Hair follicular keratinocyte (primary cell): ENCODE data around the gene KCNH6. TPM values are rescaled to one million over a fixed set of nuclear protein-coding genes. Genes with fewer than 3 reads are reported as not detected.

Source experiments
- total RNA-seq: library from RNA; depleted of rRNA; stranded (reverse); fragments of >200 nt; gene quantifications from 2 replicates; pipeline ENCODE4 v1.2.3, GENCODE V29; 2015

The KCNH6 gene, protein sequence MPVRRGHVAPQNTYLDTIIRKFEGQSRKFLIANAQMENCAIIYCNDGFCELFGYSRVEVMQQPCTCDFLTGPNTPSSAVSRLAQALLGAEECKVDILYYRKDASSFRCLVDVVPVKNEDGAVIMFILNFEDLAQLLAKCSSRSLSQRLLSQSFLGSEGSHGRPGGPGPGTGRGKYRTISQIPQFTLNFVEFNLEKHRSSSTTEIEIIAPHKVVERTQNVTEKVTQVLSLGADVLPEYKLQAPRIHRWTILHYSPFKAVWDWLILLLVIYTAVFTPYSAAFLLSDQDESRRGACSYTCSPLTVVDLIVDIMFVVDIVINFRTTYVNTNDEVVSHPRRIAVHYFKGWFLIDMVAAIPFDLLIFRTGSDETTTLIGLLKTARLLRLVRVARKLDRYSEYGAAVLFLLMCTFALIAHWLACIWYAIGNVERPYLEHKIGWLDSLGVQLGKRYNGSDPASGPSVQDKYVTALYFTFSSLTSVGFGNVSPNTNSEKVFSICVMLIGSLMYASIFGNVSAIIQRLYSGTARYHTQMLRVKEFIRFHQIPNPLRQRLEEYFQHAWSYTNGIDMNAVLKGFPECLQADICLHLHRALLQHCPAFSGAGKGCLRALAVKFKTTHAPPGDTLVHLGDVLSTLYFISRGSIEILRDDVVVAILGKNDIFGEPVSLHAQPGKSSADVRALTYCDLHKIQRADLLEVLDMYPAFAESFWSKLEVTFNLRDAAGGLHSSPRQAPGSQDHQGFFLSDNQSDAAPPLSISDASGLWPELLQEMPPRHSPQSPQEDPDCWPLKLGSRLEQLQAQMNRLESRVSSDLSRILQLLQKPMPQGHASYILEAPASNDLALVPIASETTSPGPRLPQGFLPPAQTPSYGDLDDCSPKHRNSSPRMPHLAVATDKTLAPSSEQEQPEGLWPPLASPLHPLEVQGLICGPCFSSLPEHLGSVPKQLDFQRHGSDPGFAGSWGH
- not detected in 2 replicates for total RNA-seq

DNA sequence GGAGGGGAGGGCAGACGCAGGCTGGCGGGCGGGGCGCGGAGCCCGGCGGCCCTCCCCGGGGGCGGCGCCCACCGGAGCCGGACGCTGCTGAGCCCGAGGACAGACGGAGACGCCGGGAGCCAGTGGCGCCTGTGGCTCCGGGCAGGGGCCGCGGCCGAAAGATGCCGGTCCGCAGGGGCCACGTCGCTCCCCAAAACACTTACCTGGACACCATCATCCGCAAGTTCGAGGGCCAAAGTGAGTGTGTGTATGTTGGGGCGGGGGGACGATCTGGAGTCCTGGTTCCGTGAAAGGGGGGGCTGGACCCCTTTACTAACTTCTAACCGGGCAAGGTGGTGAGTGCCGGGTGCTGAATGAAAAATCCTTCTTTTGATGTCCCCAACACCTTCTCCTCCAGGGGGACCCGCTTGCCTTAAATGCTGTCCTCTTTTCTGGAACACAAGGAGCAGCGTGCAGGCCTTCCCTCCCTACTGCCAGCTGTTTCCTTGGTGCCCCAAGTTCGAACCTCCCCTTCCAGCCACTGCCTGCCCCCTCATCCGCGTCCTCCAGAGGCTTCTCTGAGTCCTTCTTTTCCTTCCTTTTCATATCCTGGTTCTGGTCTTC is at the start of gene KCNH6:
Gene KCNH6 (plus strand): TSS at position 106 of the 603 bp plus-strand sequence. CDS start 56 bp downstream, at position 162.

DNA sequence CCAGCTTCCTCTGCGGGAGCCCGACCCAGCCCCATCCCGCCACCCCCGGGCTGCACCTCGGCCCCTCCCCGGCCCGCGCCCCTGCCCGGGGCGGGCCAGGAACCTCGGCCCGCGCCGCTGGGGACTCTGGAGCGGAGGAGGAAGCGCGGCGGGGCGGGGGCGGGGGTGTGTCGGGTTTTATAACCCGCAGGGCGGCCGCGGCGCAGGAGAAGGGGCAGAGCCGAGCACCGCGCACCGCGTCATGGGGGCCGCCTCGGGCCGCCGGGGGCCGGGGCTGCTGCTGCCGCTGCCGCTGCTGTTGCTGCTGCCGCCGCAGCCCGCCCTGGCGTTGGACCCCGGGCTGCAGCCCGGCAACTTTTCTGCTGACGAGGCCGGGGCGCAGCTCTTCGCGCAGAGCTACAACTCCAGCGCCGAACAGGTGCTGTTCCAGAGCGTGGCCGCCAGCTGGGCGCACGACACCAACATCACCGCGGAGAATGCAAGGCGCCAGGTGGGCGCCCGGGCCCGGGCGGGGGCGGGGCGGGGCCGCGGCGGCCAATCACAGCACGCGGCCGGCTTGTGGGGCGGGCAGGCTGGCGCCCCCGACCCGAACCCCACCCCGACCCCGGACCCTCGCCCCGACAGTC is 46.2 kb upstream of the KCNH6 start, which contains the start of gene ACE:
Gene ACE (plus strand): TSS at position 208 of the 626 bp plus-strand sequence. CDS start 34 bp downstream, at position 242.

DNA sequence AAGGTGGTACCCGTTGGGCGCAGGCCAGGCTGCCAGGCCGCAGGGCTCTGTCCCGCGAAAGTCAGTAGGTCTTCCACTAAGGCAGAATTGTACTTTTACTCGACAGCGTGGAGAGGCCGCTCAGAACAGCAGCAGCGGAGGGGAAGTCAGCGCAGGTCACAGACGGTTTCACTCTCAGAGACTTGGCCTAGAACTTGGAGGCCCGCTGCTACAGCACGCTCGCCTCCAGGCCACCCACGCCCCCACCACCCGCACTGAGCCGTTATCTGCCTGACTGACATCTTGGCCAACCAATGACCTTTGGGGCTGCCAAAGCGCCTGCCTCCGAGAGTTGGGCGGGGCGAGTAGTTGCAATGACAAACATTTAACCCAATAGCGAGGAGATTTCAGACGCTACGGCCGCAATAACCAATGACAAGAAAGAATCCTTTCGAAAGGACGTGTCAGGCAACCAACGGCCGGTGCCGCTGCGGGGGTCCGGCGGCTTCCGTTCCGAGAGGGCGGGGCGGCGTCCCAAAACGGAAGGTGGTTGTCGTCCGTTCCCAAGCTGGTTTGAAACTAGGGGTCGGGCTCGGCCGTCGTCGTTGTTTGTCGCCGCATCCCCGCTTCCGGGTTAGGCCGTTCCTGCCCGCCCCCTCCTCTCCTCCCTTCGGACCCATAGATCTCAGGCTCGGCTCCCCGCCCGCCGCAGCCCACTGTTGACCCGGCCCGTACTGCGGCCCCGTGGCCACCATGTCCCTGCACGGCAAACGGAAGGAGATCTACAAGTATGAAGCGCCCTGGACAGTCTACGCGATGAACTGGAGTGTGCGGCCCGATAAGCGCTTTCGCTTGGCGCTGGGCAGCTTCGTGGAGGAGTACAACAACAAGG is 27.0 kb downstream of the KCNH6 start, which contains the start of gene DCAF7:
Gene DCAF7 (plus strand): TSS at position 532 of the 871 bp plus-strand sequence. CDS start 201 bp downstream, at position 733.

Other genes with a start within 250 kb of the KCNH6 start
- gene CYB561, start 77.1 kb upstream of the KCNH6 start, total RNA-seq = 21.9 and 24.1 TPM in 2 replicates
- 0.15 and 0.78 TPM in 2 replicates for gene ACE, start 46.3 kb upstream of the KCNH6 start, total RNA-seq
- 28.4 and 31.6 TPM in 2 replicates for gene DCAF7, start 27.1 kb downstream of the KCNH6 start, total RNA-seq
- gene TACO1, start 77.5 kb downstream of the KCNH6 start, total RNA-seq = 15.7 and 29.0 TPM in 2 replicates
- gene MAP3K3, start 99.1 kb downstream of the KCNH6 start, total RNA-seq = 15.0 and 16.7 TPM in 2 replicates
- 9.2 and 30.8 TPM in 2 replicates for gene LIMD2, start 176.8 kb downstream of the KCNH6 start, total RNA-seq
- 12.2 and 13.2 TPM in 2 replicates for gene STRADA, start 218.4 kb downstream of the KCNH6 start, total RNA-seq